Measurements from ENCODE around the gene HGFAC.

Gene HGFAC

DNA sequence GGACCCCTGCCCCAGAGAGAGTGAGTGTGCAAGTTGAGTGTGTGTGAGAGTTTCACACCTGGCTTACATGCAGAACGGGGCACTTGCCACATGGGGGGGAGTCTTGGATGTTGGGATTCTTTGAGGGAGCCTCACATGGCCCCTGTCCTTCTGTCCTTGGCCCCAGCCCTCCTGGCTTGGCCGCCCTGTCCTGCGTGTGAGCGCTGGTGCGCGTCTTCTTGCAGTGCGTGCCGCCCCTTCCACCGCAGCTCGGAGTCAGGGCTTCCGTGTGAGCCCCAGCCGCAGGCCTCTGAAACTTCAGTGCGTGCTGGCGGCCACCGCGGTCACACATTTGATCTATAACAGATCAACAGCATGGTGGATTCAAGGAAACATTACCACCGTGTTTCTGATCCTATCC, 30.1 kb upstream of the HGFAC start:
- Histone ChIP-seq H3K27ac (ENCODE audit: low read length) (no peak overlapping the region), H3K36me3 (ENCODE audit: control insufficient read depth in 2 of 2, insufficient read depth in 2 of 2, low read length in 2 of 2) (peaks cover 6 to 7% of the 10 kb centered on the region in 2 donors), H3K27me3 (ENCODE audit: control insufficient read depth in 1 of 2, insufficient read depth in 2 of 2, low read length in 2 of 2) (no peaks in the 10 kb centered on the region), H3K4me3 (ENCODE audit: low read length in 2 of 2) (no peak overlapping the region), H3K4me1 (ENCODE audit: control insufficient read depth, insufficient read depth, low read length) (no peaks in the 10 kb centered on the region), H3K9ac (ENCODE audit: low read length in 2 of 2) (no peak overlapping the region), H3K9me3 (ENCODE audit: control insufficient read depth in 2 of 2, low read length in 2 of 2) (no peaks in the 10 kb centered on the region)

DNA sequence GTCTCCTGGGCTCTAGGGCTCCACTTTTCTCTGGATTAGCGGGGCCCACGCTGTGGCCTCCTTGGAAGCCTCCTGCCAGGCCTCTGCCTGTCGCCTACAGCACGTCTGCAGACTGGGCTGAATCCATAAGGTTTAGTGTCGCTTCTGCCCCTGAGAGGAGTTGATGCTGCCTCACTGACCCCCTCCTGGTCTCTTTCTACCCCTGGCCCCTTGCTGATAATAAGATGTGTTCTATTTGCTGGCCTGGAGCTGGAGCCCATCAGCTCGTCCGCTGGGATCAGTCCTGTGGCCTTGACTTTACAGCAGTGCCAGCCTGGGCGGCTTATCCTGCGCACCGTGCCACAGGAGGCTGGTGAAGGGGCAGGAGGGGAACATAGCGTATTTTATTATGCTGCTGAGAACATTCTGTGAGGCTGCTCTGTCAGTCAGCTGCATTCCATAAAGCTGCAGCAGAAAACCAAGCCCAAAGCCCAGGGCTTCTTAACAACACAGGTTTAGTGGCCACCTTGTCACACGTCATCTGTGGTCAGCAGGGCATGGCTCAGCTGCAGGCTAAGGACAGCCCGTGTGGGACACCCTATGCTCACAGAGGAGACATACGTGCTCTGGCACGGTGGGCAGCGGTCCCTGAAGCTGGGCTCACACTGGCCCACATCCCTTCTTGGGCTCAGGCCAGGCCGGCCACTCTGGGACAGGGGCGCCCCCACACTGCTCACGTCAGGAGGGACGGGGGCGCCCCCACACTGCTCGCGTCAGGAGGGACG, 29.3 kb upstream of the HGFAC start:
- no peaks in the 10 kb centered on the region for H3K27me3 ChIP-seq (ENCODE audit: control insufficient read depth in 1 of 2, insufficient read depth in 2 of 2, low read length in 2 of 2)
- no peaks in the 10 kb centered on the region for H3K4me1 ChIP-seq (ENCODE audit: control insufficient read depth, insufficient read depth, low read length)
- no peak overlapping the region for H3K4me3 ChIP-seq (ENCODE audit: low read length in 2 of 2)
- no peak overlapping the region for H3K27ac ChIP-seq (ENCODE audit: low read length)
- H3K9me3 ChIP-seq (ENCODE audit: control insufficient read depth in 2 of 2, low read length in 2 of 2), result no peaks in the 10 kb centered on the region
- no peak overlapping the region for H3K9ac ChIP-seq (ENCODE audit: low read length in 2 of 2)
- H3K36me3 ChIP-seq (ENCODE audit: control insufficient read depth in 2 of 2, insufficient read depth in 2 of 2, low read length in 2 of 2), result peaks cover 11 to 14% of the 10 kb centered on the region in 2 donors

DNA sequence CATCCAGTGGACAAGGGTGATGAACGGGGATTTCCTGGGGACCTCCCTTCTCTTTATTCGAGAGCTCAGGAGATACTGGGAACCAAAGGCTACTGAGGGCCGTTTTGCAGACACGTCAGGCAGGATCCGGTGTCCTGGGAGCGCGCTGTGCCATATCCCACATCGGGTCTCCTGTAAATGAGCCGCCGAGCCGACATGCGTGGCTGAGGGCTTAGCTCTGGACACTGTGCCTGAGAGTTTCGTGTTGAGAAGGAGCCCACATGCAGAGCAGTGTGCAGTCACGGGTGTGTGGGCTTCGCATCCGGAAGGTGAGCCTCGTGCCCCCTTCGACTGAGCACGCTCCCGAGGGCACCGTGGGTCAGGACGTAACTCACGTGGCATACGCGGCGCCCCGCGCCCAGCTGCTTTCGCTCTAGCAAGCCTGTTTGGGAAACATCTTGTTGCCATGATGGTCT, 28.5 kb upstream of the HGFAC start:
- Histone ChIP-seq H3K9ac (ENCODE audit: low read length in 2 of 2) (no peak overlapping the region), H3K36me3 (ENCODE audit: control insufficient read depth in 2 of 2, insufficient read depth in 2 of 2, low read length in 2 of 2) (peaks cover 14 to 22% of the 10 kb centered on the region in 2 donors), H3K27me3 (ENCODE audit: control insufficient read depth in 1 of 2, insufficient read depth in 2 of 2, low read length in 2 of 2) (no peaks in the 10 kb centered on the region), H3K4me3 (ENCODE audit: low read length in 2 of 2) (no peak overlapping the region), H3K9me3 (ENCODE audit: control insufficient read depth in 2 of 2, low read length in 2 of 2) (no peaks in the 10 kb centered on the region), H3K4me1 (ENCODE audit: control insufficient read depth, insufficient read depth, low read length) (no peaks in the 10 kb centered on the region), H3K27ac (ENCODE audit: low read length) (no peak overlapping the region)

DNA sequence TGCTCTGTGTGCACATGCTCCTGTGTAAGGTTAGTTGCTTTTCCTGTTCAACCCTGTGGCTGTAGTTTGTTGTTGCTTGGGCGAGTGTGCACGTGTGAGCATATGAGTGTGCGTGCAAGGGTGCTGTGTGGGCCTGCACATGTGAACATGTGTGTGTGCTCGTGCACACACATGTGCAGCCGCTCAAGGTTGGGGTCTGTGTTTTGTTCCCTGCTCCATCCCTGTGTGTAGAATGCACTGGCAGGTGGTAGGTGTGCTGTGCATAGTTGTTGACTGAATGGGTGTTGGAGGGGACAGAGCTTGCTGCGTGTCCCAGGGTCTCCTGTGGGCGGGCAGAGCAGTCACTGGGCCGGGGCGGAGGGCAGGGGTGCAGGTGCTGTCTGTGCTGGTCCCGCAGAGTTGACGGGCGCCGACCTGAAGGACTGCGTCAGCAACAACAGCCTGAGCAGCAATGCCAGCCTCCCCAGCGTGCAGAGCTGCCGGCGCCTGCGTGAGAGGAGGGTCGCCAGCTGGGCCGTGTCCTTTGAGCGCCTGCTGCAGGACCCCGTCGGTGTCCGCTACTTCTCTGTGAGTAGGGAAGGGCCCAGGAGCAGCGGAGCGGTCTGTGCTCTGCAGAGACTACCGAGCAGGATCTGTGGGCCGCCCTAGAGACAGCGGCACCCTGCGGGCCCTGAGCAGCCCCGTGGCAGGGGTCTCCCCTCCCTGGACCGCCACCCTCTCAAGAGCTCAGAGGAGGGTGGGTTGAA, 27.9 kb upstream of the HGFAC start:
- Histone ChIP-seq H3K4me1 (ENCODE audit: control insufficient read depth, insufficient read depth, low read length) (no peaks in the 10 kb centered on the region), H3K27me3 (ENCODE audit: control insufficient read depth in 1 of 2, insufficient read depth in 2 of 2, low read length in 2 of 2) (no peaks in the 10 kb centered on the region), H3K36me3 (ENCODE audit: control insufficient read depth in 2 of 2, insufficient read depth in 2 of 2, low read length in 2 of 2) (peaks cover 18 to 24% of the 10 kb centered on the region in 2 donors), H3K9me3 (ENCODE audit: control insufficient read depth in 2 of 2, low read length in 2 of 2) (no peaks in the 10 kb centered on the region), H3K27ac (ENCODE audit: low read length) (no peak overlapping the region), H3K4me3 (ENCODE audit: low read length in 2 of 2) (no peak overlapping the region), H3K9ac (ENCODE audit: low read length in 2 of 2) (no peak overlapping the region)

DNA sequence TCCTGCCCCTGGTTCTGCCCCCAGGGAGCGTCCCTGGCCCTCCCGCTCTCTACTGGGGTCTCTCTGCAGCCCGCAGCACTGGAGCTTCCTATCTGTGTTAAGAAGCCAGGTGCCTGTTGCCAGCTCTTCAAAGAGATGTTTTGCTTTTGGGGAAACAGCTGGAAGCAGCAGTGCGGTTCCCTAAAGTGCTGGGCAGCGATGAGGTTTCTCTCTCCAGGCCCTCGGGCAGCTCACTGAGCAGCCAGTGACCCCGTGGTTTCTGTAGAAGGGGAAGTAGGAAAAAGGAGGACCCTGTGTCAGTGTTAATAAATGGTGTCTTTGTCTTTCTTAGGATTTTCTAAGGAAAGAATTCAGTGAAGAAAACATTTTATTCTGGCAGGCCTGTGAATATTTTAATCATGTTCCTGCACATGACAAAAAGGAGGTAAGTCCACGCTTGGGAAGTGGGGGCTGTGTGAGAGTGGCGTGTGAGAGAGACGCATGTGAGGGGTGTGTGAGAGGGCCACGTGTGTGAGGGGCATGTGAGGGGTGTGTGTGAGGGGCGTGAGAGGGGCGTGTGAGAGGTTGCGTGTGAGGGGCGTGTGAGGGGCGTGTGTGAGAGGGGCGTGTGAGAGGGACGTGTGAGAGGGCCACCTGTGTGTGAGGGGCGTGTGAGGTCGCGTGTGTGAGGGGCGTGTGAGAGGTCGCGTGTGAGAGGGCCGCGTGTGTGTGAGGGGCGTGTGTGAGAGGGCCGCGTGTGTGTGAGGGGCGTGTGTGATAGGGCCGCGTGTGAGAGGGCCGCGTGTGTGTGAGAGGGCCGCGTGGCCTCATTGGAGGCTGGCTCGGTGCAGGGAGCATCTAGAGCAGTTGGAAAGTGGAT, 27.1 kb upstream of the HGFAC start:
- H3K27ac ChIP-seq (ENCODE audit: low read length), result no peak overlapping the region
- H3K36me3 ChIP-seq (ENCODE audit: control insufficient read depth in 2 of 2, insufficient read depth in 2 of 2, low read length in 2 of 2), result peaks cover 18 to 24% of the 10 kb centered on the region in 2 donors
- no peaks in the 10 kb centered on the region for H3K9me3 ChIP-seq (ENCODE audit: control insufficient read depth in 2 of 2, low read length in 2 of 2)
- no peaks in the 10 kb centered on the region for H3K4me1 ChIP-seq (ENCODE audit: control insufficient read depth, insufficient read depth, low read length)
- H3K27me3 ChIP-seq (ENCODE audit: control insufficient read depth in 1 of 2, insufficient read depth in 2 of 2, low read length in 2 of 2), result no peaks in the 10 kb centered on the region
- H3K9ac ChIP-seq (ENCODE audit: low read length in 2 of 2), result no peak overlapping the region
- no peak overlapping the region for H3K4me3 ChIP-seq (ENCODE audit: low read length in 2 of 2)

DNA sequence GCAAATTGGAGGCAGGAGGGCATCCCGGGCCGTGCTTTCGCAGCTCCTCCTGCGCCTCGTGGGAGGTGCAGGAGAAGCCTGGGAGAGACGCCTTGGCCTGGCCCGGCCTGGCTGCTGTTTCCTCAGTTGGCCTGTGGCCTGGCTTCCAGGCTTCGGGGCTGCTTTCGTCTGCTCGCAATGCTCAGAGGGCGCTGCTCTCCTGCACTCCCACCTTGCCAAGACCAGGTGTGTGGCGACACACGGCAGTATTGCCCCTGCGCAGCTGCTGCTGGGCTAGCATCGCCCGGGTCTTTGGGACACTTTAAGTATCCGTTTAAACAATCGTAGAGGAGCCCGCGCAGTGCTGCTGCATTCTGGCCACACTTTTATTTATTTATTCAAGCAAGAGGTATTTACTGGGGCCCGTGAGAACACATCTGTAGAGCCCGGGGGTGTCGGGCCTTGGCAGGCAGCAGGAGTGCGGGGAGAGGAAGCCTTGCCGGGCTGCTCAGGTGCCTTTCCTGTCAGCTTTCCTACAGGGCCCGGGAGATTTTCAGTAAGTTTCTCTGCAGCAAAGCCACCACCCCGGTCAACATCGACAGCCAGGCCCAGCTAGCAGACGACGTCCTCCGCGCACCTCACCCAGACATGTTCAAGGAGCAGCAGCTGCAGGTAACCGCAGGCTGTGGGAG, 26.2 kb upstream of the HGFAC start:
- no peak overlapping the region for H3K4me3 ChIP-seq (ENCODE audit: low read length in 2 of 2)
- no peaks in the 10 kb centered on the region for H3K27me3 ChIP-seq (ENCODE audit: control insufficient read depth in 1 of 2, insufficient read depth in 2 of 2, low read length in 2 of 2)
- H3K36me3 ChIP-seq (ENCODE audit: control insufficient read depth in 2 of 2, insufficient read depth in 2 of 2, low read length in 2 of 2), result peaks cover 18 to 24% of the 10 kb centered on the region in 2 donors
- H3K27ac ChIP-seq (ENCODE audit: low read length), result no peak overlapping the region
- H3K9ac ChIP-seq (ENCODE audit: low read length in 2 of 2), result no peak overlapping the region
- H3K9me3 ChIP-seq (ENCODE audit: control insufficient read depth in 2 of 2, low read length in 2 of 2), result no peaks in the 10 kb centered on the region
- H3K4me1 ChIP-seq (ENCODE audit: control insufficient read depth, insufficient read depth, low read length), result no peaks in the 10 kb centered on the region

DNA sequence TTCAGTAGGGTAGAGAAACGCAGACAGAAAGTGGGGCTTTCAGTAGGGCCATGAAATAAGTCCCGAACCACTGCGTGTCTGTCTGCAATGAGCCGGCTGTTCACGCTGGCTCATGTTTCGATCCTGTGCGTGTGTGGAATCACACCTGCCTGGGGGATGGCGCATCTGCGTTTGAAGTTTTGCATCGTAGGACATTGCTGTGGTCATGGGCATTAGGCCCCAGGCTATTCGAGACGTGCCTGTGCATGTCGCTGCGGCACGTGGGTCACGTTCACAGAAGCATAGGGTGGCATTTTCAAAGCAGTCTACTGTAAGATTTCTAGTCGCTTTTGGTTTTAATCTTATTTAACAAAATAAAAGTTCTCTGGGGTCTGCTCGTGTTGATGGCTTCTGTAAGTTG, 25.5 kb upstream of the HGFAC start:
- Histone ChIP-seq H3K4me1 (ENCODE audit: control insufficient read depth, insufficient read depth, low read length) (no peaks in the 10 kb centered on the region), H3K27me3 (ENCODE audit: control insufficient read depth in 1 of 2, insufficient read depth in 2 of 2, low read length in 2 of 2) (no peaks in the 10 kb centered on the region), H3K4me3 (ENCODE audit: low read length in 2 of 2) (no peak overlapping the region), H3K9ac (ENCODE audit: low read length in 2 of 2) (no peak overlapping the region), H3K27ac (ENCODE audit: low read length) (no peak overlapping the region), H3K9me3 (ENCODE audit: control insufficient read depth in 2 of 2, low read length in 2 of 2) (no peaks in the 10 kb centered on the region), H3K36me3 (ENCODE audit: control insufficient read depth in 2 of 2, insufficient read depth in 2 of 2, low read length in 2 of 2) (peaks cover 18 to 24% of the 10 kb centered on the region in 2 donors)

DNA sequence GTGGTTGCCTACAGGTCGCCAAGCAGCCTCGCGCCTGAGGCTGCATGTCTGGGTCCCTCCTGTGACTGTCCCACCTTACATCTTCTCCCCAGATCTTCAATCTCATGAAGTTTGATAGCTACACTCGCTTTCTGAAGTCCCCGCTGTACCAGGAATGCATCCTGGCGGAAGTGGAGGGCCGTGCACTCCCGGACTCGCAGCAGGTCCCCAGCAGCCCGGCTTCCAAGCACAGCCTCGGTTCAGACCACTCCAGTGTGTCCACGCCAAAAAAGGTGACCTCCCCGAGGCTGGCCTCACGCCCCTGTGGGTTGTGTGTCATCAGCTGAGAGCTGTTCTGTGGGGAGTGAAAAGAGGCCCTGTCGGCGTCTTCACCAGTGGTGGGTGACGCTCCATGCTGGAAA, 24.9 kb upstream of the HGFAC start:
- H3K4me1 ChIP-seq (ENCODE audit: control insufficient read depth, insufficient read depth, low read length), result no peaks in the 10 kb centered on the region
- no peak overlapping the region for H3K4me3 ChIP-seq (ENCODE audit: low read length in 2 of 2)
- H3K9me3 ChIP-seq (ENCODE audit: control insufficient read depth in 2 of 2, low read length in 2 of 2), result no peaks in the 10 kb centered on the region
- no peak overlapping the region for H3K9ac ChIP-seq (ENCODE audit: low read length in 2 of 2)
- H3K27me3 ChIP-seq (ENCODE audit: control insufficient read depth in 1 of 2, insufficient read depth in 2 of 2, low read length in 2 of 2), result no peaks in the 10 kb centered on the region
- H3K27ac ChIP-seq (ENCODE audit: low read length), result no peak overlapping the region
- H3K36me3 ChIP-seq (ENCODE audit: control insufficient read depth in 2 of 2, insufficient read depth in 2 of 2, low read length in 2 of 2), result peaks cover 18 to 24% of the 10 kb centered on the region in 2 donors

DNA sequence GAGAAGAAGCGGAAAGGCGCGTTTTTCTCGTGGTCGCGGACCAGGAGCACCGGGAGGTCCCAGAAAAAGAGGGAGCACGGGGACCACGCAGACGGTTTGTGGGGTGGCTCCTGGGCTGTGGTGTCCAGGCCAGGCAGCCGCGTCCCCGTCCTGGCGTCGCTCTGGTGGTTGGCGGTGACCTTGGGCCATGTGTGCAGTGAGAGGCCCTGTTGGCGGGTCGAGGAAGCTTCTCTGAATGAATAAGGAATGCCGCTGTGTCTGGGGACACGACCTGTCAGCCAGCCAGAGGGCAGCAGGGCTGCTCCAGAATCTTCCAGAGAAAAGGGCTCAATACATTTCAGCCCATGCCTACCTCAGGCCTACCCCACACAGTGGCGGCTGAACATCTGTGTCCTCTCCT, 24.3 kb upstream of the HGFAC start:
- H3K36me3 ChIP-seq (ENCODE audit: control insufficient read depth in 2 of 2, insufficient read depth in 2 of 2, low read length in 2 of 2), result peaks cover 18 to 24% of the 10 kb centered on the region in 2 donors

More for the DNA sequence above, 24.3 kb upstream of the HGFAC start:
- Histone ChIP-seq H3K9me3 (ENCODE audit: control insufficient read depth in 2 of 2, low read length in 2 of 2) (no peaks in the 10 kb centered on the region), H3K27ac (ENCODE audit: low read length) (no peak overlapping the region), H3K27me3 (ENCODE audit: control insufficient read depth in 1 of 2, insufficient read depth in 2 of 2, low read length in 2 of 2) (no peaks in the 10 kb centered on the region), H3K4me1 (ENCODE audit: control insufficient read depth, insufficient read depth, low read length) (no peaks in the 10 kb centered on the region), H3K9ac (ENCODE audit: low read length in 2 of 2) (no peak overlapping the region), H3K4me3 (ENCODE audit: low read length in 2 of 2) (no peak overlapping the region)

Data from stomach smooth muscle (tissue), 2 donors.